PC-9 (cell line): Measurements from ENCODE around the gene RRP9. TPM values are rescaled to one million over a fixed set of nuclear protein-coding genes. Genes with fewer than 3 reads are reported as not detected.

Source experiments
- BruUV-seq: library from RNA; stranded (reverse); fragments of 400-500 nt; replicated peaks from 2 replicates; lab custom pipeline; 2021; lab: Mats Ljungman, UMichigan
- CTCF ChIA-PET: fragments of 300-600 bp; sonication (Branson Sonifier 250); formaldehyde crosslinking; loops from one replicate; lab custom pipeline; 2022; ENCODE audit warnings: antibody characterized with exemption; lab: Charles Lee
- POLR2A ChIA-PET: fragments of 300-600 bp; sonication (Branson Sonifier 250); formaldehyde crosslinking; loops from one replicate; lab custom pipeline; 2022; ENCODE audit warnings: antibody characterized with exemption; ENCODE audit not compliant: unreplicated experiment; lab: Charles Lee
- DNase-seq, 2 experiments: peaks; one replicate each; pipeline versions ENCODE4 v3.0.0 to v3.0.0-alpha.2; 2015 to 2022; ENCODE audit warnings: mixed read lengths in 1 of 2
- H2AFZ ChIP-seq: fragments of 200-600 bp; sonication (generic); 2 replicates; pipeline ENCODE4 v1.8.1; 2017; ENCODE audit warnings: antibody characterized with exemption
- H3F3A ChIP-seq: fragments of 200-600 bp; sonication (generic); 2 replicates; pipeline ENCODE4 v1.8.1; 2017; ENCODE audit warnings: antibody characterized with exemption, mild to moderate bottlenecking, low read depth; ENCODE audit not compliant: insufficient read depth
- H3K27ac ChIP-seq: fragments of 200-600 bp; sonication (generic); 2 replicates; pipeline ENCODE4 v1.6.1; 2016; ENCODE audit warnings: mixed run types
- H3K27me3 ChIP-seq: fragments of 200-600 bp; sonication (generic); 2 replicates; pipeline ENCODE4 v1.6.1; 2016; ENCODE audit warnings: low read depth, mixed run types; ENCODE audit not compliant: insufficient read depth
- H3K36me3 ChIP-seq: fragments of 200-600 bp; sonication (generic); 2 replicates; pipeline ENCODE4 v1.6.1; 2016; ENCODE audit warnings: low read depth, mixed run types
- H3K4me1 ChIP-seq: fragments of 200-600 bp; sonication (generic); replicated peaks from 2 replicates; pipeline ENCODE4 v1.6.1; 2016; ENCODE audit warnings: mixed run types; ENCODE audit not compliant: insufficient read depth
- H3K4me2 ChIP-seq: fragments of 200-600 bp; sonication (generic); 2 replicates; pipeline ENCODE4 v1.6.1; 2017; ENCODE audit warnings: mixed run types
- H3K4me3 ChIP-seq: fragments of 200-600 bp; sonication (generic); 2 replicates; pipeline ENCODE4 v1.6.1; 2016; ENCODE audit warnings: mixed run types
- H3K79me2 ChIP-seq: fragments of 200-600 bp; sonication (generic); 2 replicates; pipeline ENCODE4 v1.6.1; 2017; ENCODE audit warnings: low read depth, mixed run types
- H3K9me2 ChIP-seq: fragments of 200-600 bp; sonication (generic); 2 replicates; pipeline ENCODE4 v1.8.1; 2017; ENCODE audit warnings: mild to moderate bottlenecking; ENCODE audit not compliant: insufficient read depth
- H3K9me3 ChIP-seq: fragments of 200-600 bp; sonication (generic); 2 replicates; pipeline ENCODE4 v1.8.1; 2016; ENCODE audit warnings: low read depth; ENCODE audit not compliant: insufficient read depth
- H4K20me1 ChIP-seq: fragments of 200-600 bp; sonication (generic); 2 replicates; pipeline ENCODE4 v1.8.1; 2017; ENCODE audit not compliant: insufficient read depth
- CTCF ChIP-seq: fragments of 200-600 bp; sonication (generic); conservative IDR thresholded peaks from 2 replicates; pipeline ENCODE4 v1.6.1; 2017; ENCODE audit warnings: mixed run types, antibody characterized with exemption, mild to moderate bottlenecking, moderate library complexity
- EZH2 ChIP-seq: fragments of 200-600 bp; sonication (generic); IDR thresholded peaks from 2 replicates; pipeline ENCODE4 v1.8.0; 2017; ENCODE audit warnings: antibody characterized with exemption, low read depth
- intact Hi-C: fragments of 100-400 bp; cut with micrococcal nuclease; formaldehyde crosslinking; loops from one replicate; pipeline ENCODE4 v1.10.0; 2022; ENCODE audit not compliant: unreplicated experiment
- total RNA-seq: library from RNA; stranded (reverse); gene quantifications from 2 replicates; pipeline ENCODE4 v1.2.3, GENCODE V29; 2021

The RRP9 gene
- total RNA-seq, 1 experiment from 2014 or later: 23.4 TPM

GRCh38 chr3:51954713-51955112 is 13.0 kb upstream of the RRP9 start:
- POLR2A ChIA-PET: no interaction called here
- CTCF ChIA-PET: interaction anchor here (0.7 kb wide), 1 partner anchor 251 kb away, joined by 3 read pairs; no protein-coding TSS in a partner anchor

GRCh38 chr3:51954105-51954504 is 12.4 kb upstream of the RRP9 start:
- no peak overlapping the region for H2AFZ ChIP-seq
- ChIA-PET POLR2A (no interaction called here), CTCF (no interaction called here)
- H3K27me3 ChIP-seq: no peaks in the 10 kb centered on the region; the same call in 1 of the 2 replicates
- TF ChIP-seq CTCF: no peak
- no peak for TF ChIP-seq EZH2
- DNase-seq: no peak
- no peak overlapping the region for H3K27ac ChIP-seq
- H3K4me3 ChIP-seq: no peak overlapping the region
- no peak overlapping the region for H3K4me2 ChIP-seq
- no peaks in the 10 kb centered on the region for H3K9me3 ChIP-seq
- BruUV-seq: no TSS peak
- no peaks in the 10 kb centered on the region for H3K79me2 ChIP-seq
- H4K20me1 ChIP-seq: no peaks in the 10 kb centered on the region
- no peaks in the 10 kb centered on the region for H3F3A ChIP-seq
- intact Hi-C loops: no loop called here
- H3K36me3 ChIP-seq: no peaks in the 10 kb centered on the region
- no peaks in the 10 kb centered on the region for H3K9me2 ChIP-seq
- H3K4me1 ChIP-seq: peaks cover 4% of the 10 kb centered on the region; the same call in 1 of the 2 replicates

More at GRCh38 chr3:51954713-51955112, 13.0 kb upstream of the RRP9 start:
- H4K20me1 ChIP-seq: no peaks in the 10 kb centered on the region
- TF ChIP-seq CTCF (no peak), EZH2 (no peak)
- no peaks in the 10 kb centered on the region for H3K9me2 ChIP-seq
- no peak overlapping the region for H3K4me2 ChIP-seq
- peaks cover 4% of the 10 kb centered on the region; the same call in 1 of the 2 replicates for H3K4me1 ChIP-seq
- H3K9me3 ChIP-seq: no peaks in the 10 kb centered on the region
- H3K27me3 ChIP-seq: no peaks in the 10 kb centered on the region; the same call in 1 of the 2 replicates
- H3F3A ChIP-seq: no peaks in the 10 kb centered on the region
- DNase-seq: no peak
- H3K4me3 ChIP-seq: no peak overlapping the region
- intact Hi-C loops: no loop called here
- BruUV-seq: no TSS peak
- no peaks in the 10 kb centered on the region for H3K36me3 ChIP-seq
- H3K27ac ChIP-seq: no peak overlapping the region
- no peaks in the 10 kb centered on the region for H3K79me2 ChIP-seq
- no peak overlapping the region for H2AFZ ChIP-seq

- intact Hi-C loops: no loop called here
- BruUV-seq: no TSS peak
- Histone ChIP-seq H3F3A (no peaks in the 10 kb centered on the region), H3K4me1 (peaks cover 4% of the 10 kb centered on the region; the same call in 1 of the 2 replicates), H3K36me3 (no peaks in the 10 kb centered on the region), H3K27ac (no peak overlapping the region), H3K27me3 (no peaks in the 10 kb centered on the region; the same call in 1 of the 2 replicates), H3K4me2 (no peak overlapping the region), H3K9me3 (no peaks in the 10 kb centered on the region), H3K4me3 (no peak overlapping the region), H3K79me2 (no peaks in the 10 kb centered on the region), H3K9me2 (no peaks in the 10 kb centered on the region), H4K20me1 (no peaks in the 10 kb centered on the region), H2AFZ (no peak overlapping the region)
- DNase-seq: peak in 1 of 2 experiments; percentile 58
- CTCF ChIA-PET: no interaction called here
- POLR2A ChIA-PET: no interaction called here
- TF ChIP-seq EZH2: no peak
- TF ChIP-seq CTCF: no peak
Observed at GRCh38 chr3:51953445-51953844, 11.7 kb upstream of the RRP9 start.
